Hepatocyte (in vitro differentiated cells): ENCODE data around the gene ELMO2. TPM values are rescaled to one million over a fixed set of nuclear protein-coding genes. Genes with fewer than 3 reads are reported as not detected.
"Not testable (repeated sequence)": the region's sequence is repeated elsewhere in the genome, so short reads cannot be mapped to it uniquely, and the experiment has no call there.

Experiments used
- DNase-seq: peaks from one replicate; pipeline ENCODE4 v3.0.0-alpha.2; 2016; ENCODE audit warnings: low spot score
- H2AFZ ChIP-seq: fragments of 200-600 bp; sonication (generic); 2 replicates; pipeline ENCODE4 v1.6.0; 2016; ENCODE audit warnings: antibody characterized with exemption, mild to moderate bottlenecking
- H3K27ac ChIP-seq: fragments of 200-600 bp; sonication (generic); 2 replicates; pipeline ENCODE4 v1.5.1; 2016; ENCODE audit warnings: mild to moderate bottlenecking
- H3K27me3 ChIP-seq: fragments of 200-600 bp; sonication (generic); 2 replicates; pipeline ENCODE4 v1.6.1; 2016
- H3K36me3 ChIP-seq: fragments of 200-600 bp; sonication (generic); replicated peaks from 2 replicates; pipeline ENCODE4 v1.5.1; 2016; ENCODE audit warnings: low read depth; ENCODE audit not compliant: insufficient read depth
- H3K4me1 ChIP-seq: fragments of 200-600 bp; sonication (generic); 2 replicates; pipeline ENCODE4 v1.5.1; 2016; ENCODE audit warnings: mild to moderate bottlenecking, moderate library complexity; ENCODE audit not compliant: insufficient read depth
- H3K4me2 ChIP-seq: fragments of 200-600 bp; sonication (generic); 2 replicates; pipeline ENCODE4 v1.6.0; 2016
- H3K4me3 ChIP-seq: fragments of 200-600 bp; sonication (generic); 2 replicates; pipeline ENCODE4 v1.5.1; 2016; ENCODE audit warnings: mild to moderate bottlenecking
- H3K79me2 ChIP-seq: fragments of 200-600 bp; sonication (generic); 2 replicates; pipeline ENCODE4 v1.6.0; 2017; ENCODE audit warnings: mild to moderate bottlenecking
- H3K9me2 ChIP-seq: fragments of 200-600 bp; sonication (generic); replicated peaks from 2 replicates; pipeline ENCODE4 v1.6.0; 2017; ENCODE audit warnings: mild to moderate bottlenecking; ENCODE audit not compliant: insufficient read depth
- H3K9me3 ChIP-seq: fragments of 200-600 bp; sonication (generic); 2 replicates; pipeline ENCODE4 v1.5.1; 2016; ENCODE audit warnings: low read depth, mild to moderate bottlenecking
- H4K20me1 ChIP-seq: fragments of 200-600 bp; sonication (generic); 2 replicates; pipeline ENCODE4 v1.6.0; 2016; ENCODE audit warnings: mild to moderate bottlenecking; ENCODE audit not compliant: insufficient read depth, poor library complexity, severe bottlenecking
- CTCF ChIP-seq: fragments of 200-600 bp; sonication (generic); IDR thresholded peaks from 2 replicates; pipeline ENCODE4 v1.5.1; 2016; ENCODE audit warnings: antibody characterized with exemption, mild to moderate bottlenecking; ENCODE audit not compliant: poor library complexity
- EZH2 ChIP-seq: fragments of 200-600 bp; sonication (generic); IDR thresholded peaks from 2 replicates; pipeline ENCODE4 v1.6.1; 2016; ENCODE audit warnings: antibody characterized with exemption, mild to moderate bottlenecking, borderline replicate concordance
- EZH2phosphoT487 ChIP-seq: fragments of 200-600 bp; sonication (generic); IDR thresholded peaks from one replicate; pipeline ENCODE4 v1.6.1; 2018; ENCODE audit warnings: antibody characterized with exemption, mild to moderate bottlenecking, low read depth, moderate library complexity; ENCODE audit not compliant: unreplicated experiment, severe bottlenecking
- WGBS: methylation state at CpG from one replicate; pipeline ENCODE4 v1.1.6; 2016; ENCODE audit warnings: low lambda C conversion rate; ENCODE audit errors: missing lambda C conversion rate; 5-methylcytosine and 5-hydroxymethylcytosine counted together
- polyA plus RNA-seq: library from polyadenylated mRNA; unstranded; fragments of >200 nt; fragmentation: Nextera tagmentation; extraction: Ambion mirVana; gene quantifications from 2 replicates; pipeline ENCODE4 v1.2.1, GENCODE V29; 2016
- total RNA-seq: library from RNA; depleted of rRNA; stranded (reverse); fragments of >200 nt; gene quantifications from 2 replicates; pipeline ENCODE4 v1.2.3, GENCODE V29; 2014

The ELMO2 gene
- total and polyA plus RNA-seq, 2 experiments from 2014 or later, result 35.0 to 42.3 TPM

- no peak overlapping the region for H3K27ac ChIP-seq
- H3K4me2 ChIP-seq, result no peak overlapping the region
- DNase-seq, result no peak
- no peak overlapping the region for H3K4me3 ChIP-seq
- no peaks in the 10 kb centered on the region for H3K79me2 ChIP-seq
- H3K9me3 ChIP-seq, result no peaks in the 10 kb centered on the region
- H3K36me3 ChIP-seq, result no peaks in the 10 kb centered on the region
- H3K27me3 ChIP-seq, result no peaks in the 10 kb centered on the region
- no peak overlapping the region for H2AFZ ChIP-seq
- 97% methylated on average over 10 of the region's 10 CpGs for WGBS
- no peaks in the 10 kb centered on the region for H3K4me1 ChIP-seq
- no peak for TF ChIP-seq CTCF
- TF ChIP-seq EZH2phosphoT487, result no peak
- TF ChIP-seq EZH2, result no peak
- no peaks in the 10 kb centered on the region for H4K20me1 ChIP-seq
- no peaks in the 10 kb centered on the region for H3K9me2 ChIP-seq
These were observed 17.5 kb downstream of the ELMO2 start for GRCh38 chr20:46388937-46389336.

GRCh38 chr20:46388201-46388836 lies 18.1 kb downstream of the ELMO2 start:
- H3K36me3 ChIP-seq, result no peaks in the 10 kb centered on the region
- no peak for TF ChIP-seq CTCF
- no peak for TF ChIP-seq EZH2
- TF ChIP-seq EZH2phosphoT487, result no peak
- H3K4me3 ChIP-seq, result no peak overlapping the region
- H3K27ac ChIP-seq, result no peak overlapping the region
- H3K27me3 ChIP-seq, result no peaks in the 10 kb centered on the region
- H3K9me3 ChIP-seq, result no peaks in the 10 kb centered on the region
- H3K4me1 ChIP-seq, result no peaks in the 10 kb centered on the region
- no peak overlapping the region for H2AFZ ChIP-seq
- H3K9me2 ChIP-seq, result no peaks in the 10 kb centered on the region
- H4K20me1 ChIP-seq, result no peaks in the 10 kb centered on the region
- no peak overlapping the region for H3K4me2 ChIP-seq
- 87% methylated on average over 5 of the region's 5 CpGs for WGBS
- DNase-seq, result no peak
- H3K79me2 ChIP-seq, result no peaks in the 10 kb centered on the region

- not testable (repeated sequence) for H4K20me1 ChIP-seq, H3K27ac ChIP-seq, H3K79me2 ChIP-seq, H3K9me2 ChIP-seq, H3K27me3 ChIP-seq, H3K4me1 ChIP-seq, DNase-seq, H3K9me3 ChIP-seq, H3K4me2 ChIP-seq, H3K36me3 ChIP-seq, H3K4me3 ChIP-seq, H2AFZ ChIP-seq
- WGBS, result 100% methylated on average over 3 of the region's 3 CpGs
These were observed 19.4 kb downstream of the ELMO2 start for GRCh38 chr20:46387054-46387453.

GRCh38 chr20:46378412-46379009 lies 27.9 kb downstream of the ELMO2 start:
- Histone ChIP-seq H3K79me2 (no peaks in the 10 kb centered on the region), H3K9me2 (no peaks in the 10 kb centered on the region), H3K4me2 (no peak overlapping the region), H3K27ac (peak overlapping the region; percentile 10), H4K20me1 (no peaks in the 10 kb centered on the region), H3K4me3 (no peak overlapping the region), H3K9me3 (no peaks in the 10 kb centered on the region), H3K36me3 (no peaks in the 10 kb centered on the region), H3K27me3 (no peaks in the 10 kb centered on the region), H2AFZ (no peak overlapping the region), H3K4me1 (no peaks in the 10 kb centered on the region)
- WGBS, result 79% methylated on average over 2 of the region's 2 CpGs
- DNase-seq, result peak; percentile 28
- TF ChIP-seq EZH2phosphoT487 (no peak), EZH2 (no peak), CTCF (no peak)
